Cardiac muscle cell (in vitro differentiated cells and primary cell): ENCODE data around the gene BCL7B. TPM values are rescaled to one million over a fixed set of nuclear protein-coding genes. Genes with fewer than 3 reads are reported as not detected.
"Not testable (repeated sequence)": the region's sequence is repeated elsewhere in the genome, so short reads cannot be mapped to it uniquely, and the experiment has no call there.

Experiments
- DNase-seq, 2 donors: peaks; one replicate each; pipeline versions ENCODE4 v3.0.0 to v3.0.0-alpha.2; 2010 to 2017; ENCODE audit warnings: low read depth in 1 of 2, low spot score in 1 of 2
- H3K27ac ChIP-seq: fragments of 200-600 bp; sonication (generic); 2 replicates; pipeline ENCODE4 v1.5.1; 2016
- H3K27me3 ChIP-seq: fragments of 200-600 bp; sonication (generic); 2 replicates; pipeline ENCODE4 v1.6.0; 2016; ENCODE audit warnings: control low read depth
- H3K36me3 ChIP-seq: fragments of 200-600 bp; sonication (generic); 2 replicates; pipeline ENCODE4 v1.5.1; 2016; ENCODE audit warnings: control low read depth
- H3K4me1 ChIP-seq: fragments of 200-600 bp; sonication (generic); 2 replicates; pipeline ENCODE4 v1.8.1; 2017; ENCODE audit warnings: low read depth, mild to moderate bottlenecking, mixed run types
- H3K4me3 ChIP-seq: fragments of 200-600 bp; sonication (generic); 2 replicates; pipeline ENCODE4 v1.5.1; 2016; ENCODE audit warnings: mild to moderate bottlenecking
- H3K9me3 ChIP-seq: fragments of 200-600 bp; sonication (generic); 2 replicates; pipeline ENCODE4 v1.5.1; 2017; ENCODE audit warnings: low read depth, mild to moderate bottlenecking, control low read depth
- CTCF ChIP-seq: IDR thresholded peaks from 2 replicates; pipeline ENCODE4 v1.5.1; 2012; ENCODE audit warnings: low read depth, mild to moderate bottlenecking, low read length
- polyA plus RNA-seq: library from polyadenylated mRNA; unstranded; fragments of >200 nt; fragmentation: Nextera tagmentation; extraction: Ambion mirVana; gene quantifications from 2 replicates; pipeline ENCODE4 v1.2.1, GENCODE V29; 2016
- total RNA-seq: library from RNA; depleted of rRNA; stranded (reverse); fragments of >200 nt; gene quantifications from 2 replicates; pipeline ENCODE4 v1.2.3, GENCODE V29; 2016

The BCL7B gene
- total and polyA plus RNA-seq, 2 experiments from 2014 or later = 36.7 to 45.7 TPM

- Histone ChIP-seq H3K4me3 (no peak overlapping the region), H3K36me3 (peaks cover 39% of the 10 kb centered on the region), H3K27me3 (no peaks in the 10 kb centered on the region), H3K9me3 (no peaks in the 10 kb centered on the region), H3K27ac (peak overlapping the region; percentile 51), H3K4me1 (peaks cover 7% of the 10 kb centered on the region)
- TF ChIP-seq CTCF = no peak
- DNase-seq = no peak
Observed at GRCh38 chr7:73569042-73569608, 11.6 kb upstream of the BCL7B start.

GRCh38 chr7:73567846-73568685 is 10.6 kb upstream of the BCL7B start:
- Histone ChIP-seq H3K9me3 (no peaks in the 10 kb centered on the region), H3K27ac (peak overlapping the region; percentile 62)
- no peak for TF ChIP-seq CTCF

GRCh38 chr7:73567140-73567539 is 9.7 kb upstream of the BCL7B start:
- Histone ChIP-seq H3K27me3 (no peaks in the 10 kb centered on the region), H3K27ac (no peak overlapping the region), H3K36me3 (peaks cover 19% of the 10 kb centered on the region), H3K9me3 (no peaks in the 10 kb centered on the region), H3K4me1 (no peaks in the 10 kb centered on the region), H3K4me3 (no peak overlapping the region)
- TF ChIP-seq CTCF = no peak
- DNase-seq = no peak

More at GRCh38 chr7:73567846-73568685, 10.6 kb upstream of the BCL7B start:
- H3K4me3 ChIP-seq = no peak overlapping the region
- no peaks in the 10 kb centered on the region for H3K27me3 ChIP-seq
- peak in 1 of 2 donors; percentile 47 for DNase-seq
- H3K4me1 ChIP-seq = peaks cover 7% of the 10 kb centered on the region
- peaks cover 29% of the 10 kb centered on the region for H3K36me3 ChIP-seq

GRCh38 chr7:73566431-73566830 is 8.9 kb upstream of the BCL7B start:
- not testable (repeated sequence) for H3K4me3 ChIP-seq, H3K27me3 ChIP-seq, H3K27ac ChIP-seq, H3K9me3 ChIP-seq, DNase-seq, H3K4me1 ChIP-seq
- peaks cover 14% of the 10 kb centered on the region for H3K36me3 ChIP-seq

- Histone ChIP-seq H3K36me3 (peaks cover 11% of the 10 kb centered on the region), H3K27me3 (no peaks in the 10 kb centered on the region), H3K4me3 (no peak overlapping the region), H3K27ac (no peak overlapping the region), H3K9me3 (no peaks in the 10 kb centered on the region), H3K4me1 (no peaks in the 10 kb centered on the region)
- no peak for TF ChIP-seq CTCF
- no peak for DNase-seq
Observed at GRCh38 chr7:73565675-73566340, 8.3 kb upstream of the BCL7B start.
